Measurements from ENCODE around the gene LAMA2. TPM values are rescaled to one million over a fixed set of nuclear protein-coding genes. Genes with fewer than 3 reads are reported as not detected.

The LAMA2 gene
- polyA plus RNA-seq, 3 donors: not detected

DNA sequence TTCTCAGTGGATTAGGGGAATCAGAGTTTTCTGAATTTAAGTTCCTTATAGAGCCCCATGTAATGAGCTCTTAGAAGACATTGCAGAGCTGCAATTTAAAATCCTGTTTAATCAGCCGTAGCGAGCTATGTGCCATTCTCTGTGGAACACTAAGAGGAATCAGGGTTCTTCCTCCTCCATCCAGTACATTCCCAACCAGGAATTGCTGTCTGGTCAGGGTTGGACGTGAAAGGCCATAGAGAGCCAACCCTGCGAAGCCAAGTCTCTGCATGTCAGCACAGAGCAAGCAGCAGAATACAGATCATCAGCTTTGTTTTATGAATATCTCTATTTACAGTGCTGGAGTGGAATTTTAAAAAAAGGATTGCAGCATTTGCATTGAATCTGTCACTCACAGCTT lies 366.0 kb downstream of the LAMA2 start:
- no peaks in the 10 kb centered on the region for H3K79me2 ChIP-seq (ENCODE audit: insufficient read depth, low read length)
- Mint-ChIP-seq H3K27me3 (ENCODE audit: low read depth in 3 of 3) (peaks cover 0 to 2% (median 2%) of the 10 kb centered on the region in 3 donors), H3K9me3 (no peaks in the 10 kb centered on the region), H3K4me1 (no peaks in the 10 kb centered on the region), H3K36me3 (no peaks in the 10 kb centered on the region), H3K4me3 (no peak overlapping the region), H3K27ac (no peak overlapping the region)
- 67% methylated on average over 1 of the region's 4 CpGs for WGBS (ENCODE audit: insufficient coverage)
- H3K9me3 ChIP-seq (replicated peaks in 1 of 2; ENCODE audit: control insufficient read depth in 1 of 2, insufficient read depth in 1 of 2, low read length in 2 of 2): no peaks in the 10 kb centered on the region
- no peaks in the 10 kb centered on the region for H3K36me3 ChIP-seq (replicated peaks in 1 of 2; ENCODE audit: control insufficient read depth in 1 of 2, insufficient read depth in 2 of 2, low read length in 2 of 2)
- intact Hi-C loops (cut with micrococcal nuclease): no loop called here
- H3K4me3 ChIP-seq (replicated peaks in 1 of 3; ENCODE audit: low read depth in 2 of 3, low read length in 3 of 3): no peak overlapping the region
- H4K20me1 ChIP-seq (ENCODE audit: insufficient read depth, low read length): no peaks in the 10 kb centered on the region
- no peak overlapping the region for H3K4me2 ChIP-seq (replicated peaks; ENCODE audit: extremely low read depth, low read length, poor library complexity, severe bottlenecking)
- no peak for DNase-seq
- H3K9ac ChIP-seq (ENCODE audit: insufficient read depth, low read length, poor library complexity, severe bottlenecking): no peak overlapping the region
- H3K27me3 ChIP-seq (ENCODE audit: control insufficient read depth in 2 of 2, insufficient read depth in 2 of 2, low read length in 2 of 2): no peaks in the 10 kb centered on the region
- H3K4me1 ChIP-seq (ENCODE audit: control insufficient read depth in 1 of 2, insufficient read depth in 2 of 2, low read length in 2 of 2): no peaks in the 10 kb centered on the region
- no peak for TF ChIP-seq CTCF (IDR thresholded peaks at IDR 0.05)
- no peak overlapping the region for H2AFZ ChIP-seq (ENCODE audit: insufficient read depth, low read depth, low read length, poor library complexity, severe bottlenecking)
- H3K27ac ChIP-seq (ENCODE audit: low read depth in 1 of 2, low read length in 2 of 2): no peak overlapping the region

DNA sequence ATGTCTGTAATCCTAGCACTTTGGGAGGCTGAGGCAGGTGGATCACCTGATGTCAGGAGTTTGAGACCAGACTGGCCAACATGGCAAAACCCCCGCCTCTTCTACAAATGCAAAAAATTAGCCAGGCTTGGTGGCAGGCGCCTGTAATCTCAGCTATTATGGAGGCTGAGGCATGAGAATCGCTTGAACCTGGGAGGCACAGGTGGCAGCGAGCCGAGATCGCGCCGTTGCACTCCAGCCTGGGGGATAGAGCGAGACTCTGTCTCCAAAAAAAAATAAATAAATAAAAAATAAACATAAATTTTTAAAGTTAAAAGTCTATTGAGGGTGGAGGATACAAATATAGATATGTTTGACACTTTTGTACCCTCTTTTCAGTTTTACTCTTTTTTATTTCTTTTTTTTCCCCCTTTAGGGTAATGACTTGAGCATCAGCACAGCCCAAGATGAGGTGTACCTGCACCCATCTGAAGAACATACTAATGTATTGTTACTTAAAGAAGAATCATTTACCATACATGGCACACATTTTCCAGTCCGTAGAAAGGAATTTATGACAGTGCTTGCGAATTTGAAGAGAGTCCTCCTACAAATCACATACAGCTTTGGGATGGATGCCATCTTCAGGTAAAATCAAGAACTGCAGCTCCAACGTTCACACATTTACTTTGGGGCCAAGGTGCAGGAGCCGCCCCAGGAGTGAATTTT lies 368.9 kb downstream of the LAMA2 start:
- no peak overlapping the region for H3K4me3 Mint-ChIP-seq

More for the DNA sequence above, 368.9 kb downstream of the LAMA2 start:
- no peak overlapping the region for H3K27ac ChIP-seq (ENCODE audit: low read depth in 1 of 2, low read length in 2 of 2)
- Mint-ChIP-seq H3K36me3 (no peaks in the 10 kb centered on the region), H3K27me3 (ENCODE audit: low read depth in 3 of 3) (peaks cover 0 to 2% (median 2%) of the 10 kb centered on the region in 3 donors), H3K9me3 (no peaks in the 10 kb centered on the region), H3K4me1 (no peaks in the 10 kb centered on the region), H3K27ac (no peak overlapping the region)
- no peaks in the 10 kb centered on the region for H3K27me3 ChIP-seq (ENCODE audit: control insufficient read depth in 2 of 2, insufficient read depth in 2 of 2, low read length in 2 of 2)
- no peaks in the 10 kb centered on the region for H3K9me3 ChIP-seq (replicated peaks in 1 of 2; ENCODE audit: control insufficient read depth in 1 of 2, insufficient read depth in 1 of 2, low read length in 2 of 2)
- H4K20me1 ChIP-seq (ENCODE audit: insufficient read depth, low read length): no peaks in the 10 kb centered on the region
- H2AFZ ChIP-seq (ENCODE audit: insufficient read depth, low read depth, low read length, poor library complexity, severe bottlenecking): no peak overlapping the region
- H3K4me3 ChIP-seq (replicated peaks in 1 of 3; ENCODE audit: low read depth in 2 of 3, low read length in 3 of 3): no peak overlapping the region
- no peaks in the 10 kb centered on the region for H3K79me2 ChIP-seq (ENCODE audit: insufficient read depth, low read length)
- intact Hi-C loops (cut with micrococcal nuclease): no loop called here
- WGBS (ENCODE audit: insufficient coverage): 30% methylated on average over 2 of the region's 13 CpGs
- DNase-seq: peak in 1 of 3 donors; percentile 2
- peak; percentile 79 for TF ChIP-seq CTCF (IDR thresholded peaks at IDR 0.05)
- H3K4me2 ChIP-seq (replicated peaks; ENCODE audit: extremely low read depth, low read length, poor library complexity, severe bottlenecking): no peak overlapping the region
- H3K36me3 ChIP-seq (replicated peaks in 1 of 2; ENCODE audit: control insufficient read depth in 1 of 2, insufficient read depth in 2 of 2, low read length in 2 of 2): no peaks in the 10 kb centered on the region
- no peak overlapping the region for H3K9ac ChIP-seq (ENCODE audit: insufficient read depth, low read length, poor library complexity, severe bottlenecking)
- no peaks in the 10 kb centered on the region for H3K4me1 ChIP-seq (ENCODE audit: control insufficient read depth in 1 of 2, insufficient read depth in 2 of 2, low read length in 2 of 2)
